GM21423 (cell line): Measurements from ENCODE around the gene TSSK2.

ENCODE experiments used
- ATAC-seq: cut with Tn5 transposase; IDR thresholded peaks from one replicate; pipeline ENCODE4 v1.9.1; 2021; ENCODE audit warnings: mild to moderate bottlenecking, moderate library complexity; ENCODE audit not compliant: unreplicated experiment

The TSSK2 gene

GRCh38 chr22:19179497-19180048 lies 48.5 kb downstream of the TSSK2 start:
- ATAC-seq, result no peak

GRCh38 chr22:19180234-19180633 lies 49.1 kb downstream of the TSSK2 start:
- no peak for ATAC-seq

DNA sequence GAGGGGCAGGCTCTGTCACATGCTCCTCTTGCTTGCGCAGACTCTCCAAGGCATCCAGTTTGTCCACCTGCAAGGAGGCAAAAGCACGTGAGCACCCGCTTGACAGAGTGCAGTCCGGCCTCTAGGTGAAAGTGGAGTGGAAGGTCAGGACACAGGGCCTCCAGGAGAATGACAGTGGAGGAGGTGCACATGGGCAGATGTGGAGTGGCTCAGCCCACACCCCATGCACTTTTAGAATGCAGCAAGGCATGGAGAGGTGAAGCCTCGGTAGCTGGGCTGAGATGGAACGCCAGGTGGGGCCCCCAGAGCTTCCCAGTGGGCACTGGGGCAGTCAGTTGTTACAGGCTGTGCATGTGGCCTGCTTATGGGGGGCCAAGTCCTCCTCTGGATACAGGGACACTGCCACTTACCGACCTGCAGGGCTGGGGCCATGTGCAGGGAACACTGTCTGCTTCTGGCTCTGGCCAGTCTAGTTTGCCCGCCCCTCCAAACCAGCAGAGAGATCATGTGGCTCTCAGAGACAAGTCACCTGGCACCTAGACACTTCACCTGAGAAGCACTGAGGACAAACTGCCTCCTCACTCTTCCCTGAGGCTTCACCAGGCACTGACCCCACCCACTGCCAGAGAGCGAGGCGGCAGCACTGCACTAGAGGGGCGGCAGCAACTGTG lies 49.8 kb downstream of the TSSK2 start:
- ATAC-seq, result no peak

DNA sequence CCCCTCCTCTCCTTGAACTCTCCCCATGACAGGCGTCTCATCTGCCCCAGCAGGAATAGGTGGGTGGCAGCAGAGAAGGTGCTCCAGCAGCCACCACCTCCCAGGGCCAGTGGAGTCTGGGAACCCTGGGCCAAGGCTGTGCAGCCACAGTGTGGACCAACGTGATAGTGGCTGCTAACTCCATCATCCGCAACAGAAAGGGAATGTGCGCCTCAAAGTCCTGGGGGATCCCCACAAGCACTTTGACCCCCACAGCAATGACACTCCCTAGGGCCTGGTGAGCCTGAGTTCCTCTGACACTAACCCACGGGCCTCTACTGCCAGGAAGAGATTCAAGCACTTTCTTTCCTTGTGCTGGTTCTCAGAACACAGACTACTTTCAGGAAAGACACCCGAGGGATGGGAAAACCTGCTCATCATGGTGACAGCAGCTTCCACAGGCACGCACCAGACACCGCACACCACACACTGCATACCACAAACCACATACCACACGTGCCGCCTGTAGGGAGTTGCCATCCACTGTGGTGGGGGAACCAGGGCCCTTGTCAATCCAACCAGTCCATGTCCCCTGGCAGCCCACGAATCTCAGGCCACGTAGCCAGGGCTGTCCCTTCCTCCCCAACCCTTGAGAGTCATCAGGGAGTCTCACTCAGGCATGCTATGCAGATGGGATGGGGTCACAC lies 50.8 kb downstream of the TSSK2 start:
- no peak for ATAC-seq
